ENCODE data around the gene ZSWIM6. TPM values are rescaled to one million over a fixed set of nuclear protein-coding genes. Genes with fewer than 3 reads are reported as not detected.
A peak's percentile ranks its signal among the peaks of the same experiment; 100 is the strongest.

ZSWIM6 gene
- total RNA-seq, 1 donor from 2014 or later = 40.1 TPM

GRCh38 chr5:61486476-61486875 is 154.4 kb downstream of the ZSWIM6 start:
- H3K4me1 ChIP-seq (ENCODE audit: insufficient read depth, low read length) = no peaks in the 10 kb centered on the region
- no peak overlapping the region for H3K27ac Mint-ChIP-seq (ENCODE audit: unreplicated experiment)
- H3K9me3 Mint-ChIP-seq (ENCODE audit: unreplicated experiment) = no peaks in the 10 kb centered on the region
- H3K27ac ChIP-seq (ENCODE audit: low read depth, low read length) = no peak overlapping the region
- no peak overlapping the region for H3K4me3 Mint-ChIP-seq (ENCODE audit: unreplicated experiment)
- DNase-seq (ENCODE audit: low read depth) (peak; percentile 39), FAIRE-seq (no peak)
- no peak overlapping the region for H3K9ac ChIP-seq (ENCODE audit: low read length)
- H4K20me1 ChIP-seq (ENCODE audit: insufficient read depth, low read length) = peaks cover 65% of the 10 kb centered on the region
- peaks cover 9% of the 10 kb centered on the region for H3K4me1 Mint-ChIP-seq (ENCODE audit: low read depth, unreplicated experiment)
- H3K36me3 ChIP-seq (ENCODE audit: insufficient read depth, low read length) = no peaks in the 10 kb centered on the region
- no peaks in the 10 kb centered on the region for H3K9me3 ChIP-seq (ENCODE audit: insufficient read depth, low read depth, low read length)
- H3K36me3 Mint-ChIP-seq (ENCODE audit: low read depth, unreplicated experiment) = peaks cover 13% of the 10 kb centered on the region
- H3K4me2 ChIP-seq (ENCODE audit: low read length) = no peak overlapping the region
- peaks cover 60% of the 10 kb centered on the region for H3K79me2 ChIP-seq (ENCODE audit: insufficient read depth, low read length)
- no peak overlapping the region for H3K4me3 ChIP-seq (ENCODE audit: insufficient read depth, low read depth, low read length)
- H3K27me3 Mint-ChIP-seq (ENCODE audit: low read depth, unreplicated experiment) = no peaks in the 10 kb centered on the region
- no peak overlapping the region for H2AFZ ChIP-seq (ENCODE audit: low read depth, low read length)
- H3K27me3 ChIP-seq (ENCODE audit: insufficient read depth, low read length) = no peaks in the 10 kb centered on the region
- no peak for TF ChIP-seq CTCF (IDR thresholded peaks at IDR 0.05; ENCODE audit: insufficient read depth, low read depth, low read length)
- TF ChIP-seq EZH2 (IDR thresholded peaks at IDR 0.05; ENCODE audit: insufficient read depth, low read length) = no peak

DNA sequence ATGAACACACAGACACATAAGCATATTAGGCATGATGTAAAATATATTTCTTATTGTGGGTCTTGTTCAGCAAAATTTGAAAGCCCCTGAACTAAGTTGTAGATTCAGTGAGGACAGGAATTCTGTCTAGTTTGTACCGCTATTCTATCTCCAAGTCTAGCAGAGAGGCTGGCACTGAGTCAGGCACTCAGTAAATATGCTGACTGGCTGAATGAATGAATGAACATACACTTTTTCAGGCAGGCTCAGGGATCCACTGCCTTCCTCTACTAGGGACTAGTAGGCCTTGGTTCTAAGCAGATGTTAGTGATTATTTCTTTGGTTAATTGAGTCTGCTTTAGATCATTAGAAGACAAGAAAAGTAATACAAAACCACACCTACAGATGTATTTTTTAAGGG is 157.5 kb downstream of the ZSWIM6 start:
- no peak for FAIRE-seq
- DNase-seq (ENCODE audit: low read depth) = no peak
- Mint-ChIP-seq H3K9me3 (ENCODE audit: unreplicated experiment) (no peaks in the 10 kb centered on the region), H3K27me3 (ENCODE audit: low read depth, unreplicated experiment) (no peaks in the 10 kb centered on the region), H3K27ac (ENCODE audit: unreplicated experiment) (no peak overlapping the region), H3K4me3 (ENCODE audit: unreplicated experiment) (no peak overlapping the region), H3K36me3 (ENCODE audit: low read depth, unreplicated experiment) (peaks cover 13% of the 10 kb centered on the region), H3K4me1 (ENCODE audit: low read depth, unreplicated experiment) (peaks cover 6% of the 10 kb centered on the region)
- Histone ChIP-seq H3K4me1 (ENCODE audit: insufficient read depth, low read length) (no peaks in the 10 kb centered on the region), H3K4me2 (ENCODE audit: low read length) (no peak overlapping the region), H3K9me3 (ENCODE audit: insufficient read depth, low read depth, low read length) (no peaks in the 10 kb centered on the region), H3K27ac (ENCODE audit: low read depth, low read length) (no peak overlapping the region), H2AFZ (ENCODE audit: low read depth, low read length) (no peak overlapping the region), H3K27me3 (ENCODE audit: insufficient read depth, low read length) (no peaks in the 10 kb centered on the region), H3K9ac (ENCODE audit: low read length) (no peak overlapping the region), H3K79me2 (ENCODE audit: insufficient read depth, low read length) (peaks cover 54% of the 10 kb centered on the region), H3K4me3 (ENCODE audit: insufficient read depth, low read depth, low read length) (no peak overlapping the region), H4K20me1 (ENCODE audit: insufficient read depth, low read length) (peaks cover 67% of the 10 kb centered on the region), H3K36me3 (ENCODE audit: insufficient read depth, low read length) (no peaks in the 10 kb centered on the region)
- TF ChIP-seq EZH2 (IDR thresholded peaks at IDR 0.05; ENCODE audit: insufficient read depth, low read length) = no peak
- TF ChIP-seq CTCF (IDR thresholded peaks at IDR 0.05; ENCODE audit: insufficient read depth, low read depth, low read length) = no peak

- FAIRE-seq = no peak
- H3K9me3 ChIP-seq (ENCODE audit: insufficient read depth, low read depth, low read length) = no peaks in the 10 kb centered on the region
- H3K4me1 Mint-ChIP-seq (ENCODE audit: low read depth, unreplicated experiment) = peaks cover 6% of the 10 kb centered on the region
- H3K4me3 ChIP-seq (ENCODE audit: insufficient read depth, low read depth, low read length) = no peak overlapping the region
- H3K9ac ChIP-seq (ENCODE audit: low read length) = no peak overlapping the region
- H2AFZ ChIP-seq (ENCODE audit: low read depth, low read length) = no peak overlapping the region
- no peak overlapping the region for H3K4me3 Mint-ChIP-seq (ENCODE audit: unreplicated experiment)
- no peaks in the 10 kb centered on the region for H3K9me3 Mint-ChIP-seq (ENCODE audit: unreplicated experiment)
- peaks cover 31% of the 10 kb centered on the region for H3K79me2 ChIP-seq (ENCODE audit: insufficient read depth, low read length)
- no peak overlapping the region for H3K27ac ChIP-seq (ENCODE audit: low read depth, low read length)
- H4K20me1 ChIP-seq (ENCODE audit: insufficient read depth, low read length) = peaks cover 55% of the 10 kb centered on the region
- H3K27me3 Mint-ChIP-seq (ENCODE audit: low read depth, unreplicated experiment) = no peaks in the 10 kb centered on the region
- no peaks in the 10 kb centered on the region for H3K36me3 ChIP-seq (ENCODE audit: insufficient read depth, low read length)
- no peak overlapping the region for H3K27ac Mint-ChIP-seq (ENCODE audit: unreplicated experiment)
- no peak for DNase-seq (ENCODE audit: low read depth)
- peaks cover 5% of the 10 kb centered on the region for H3K36me3 Mint-ChIP-seq (ENCODE audit: low read depth, unreplicated experiment)
- no peaks in the 10 kb centered on the region for H3K27me3 ChIP-seq (ENCODE audit: insufficient read depth, low read length)
- no peaks in the 10 kb centered on the region for H3K4me1 ChIP-seq (ENCODE audit: insufficient read depth, low read length)
- TF ChIP-seq EZH2 (IDR thresholded peaks at IDR 0.05; ENCODE audit: insufficient read depth, low read length) = no peak
- TF ChIP-seq CTCF (IDR thresholded peaks at IDR 0.05; ENCODE audit: insufficient read depth, low read depth, low read length) = no peak
- H3K4me2 ChIP-seq (ENCODE audit: low read length) = no peak overlapping the region
Observed at GRCh38 chr5:61491861-61492260, 159.8 kb downstream of the ZSWIM6 start.
